HG03159 (cell line): ENCODE measurements around the gene VSTM4.

Experiments used
- ATAC-seq: cut with Tn5 transposase; IDR thresholded peaks from one replicate; pipeline ENCODE4 v1.9.1; 2021; ENCODE audit warnings: mild to moderate bottlenecking, moderate library complexity; ENCODE audit not compliant: unreplicated experiment

VSTM4 gene

DNA sequence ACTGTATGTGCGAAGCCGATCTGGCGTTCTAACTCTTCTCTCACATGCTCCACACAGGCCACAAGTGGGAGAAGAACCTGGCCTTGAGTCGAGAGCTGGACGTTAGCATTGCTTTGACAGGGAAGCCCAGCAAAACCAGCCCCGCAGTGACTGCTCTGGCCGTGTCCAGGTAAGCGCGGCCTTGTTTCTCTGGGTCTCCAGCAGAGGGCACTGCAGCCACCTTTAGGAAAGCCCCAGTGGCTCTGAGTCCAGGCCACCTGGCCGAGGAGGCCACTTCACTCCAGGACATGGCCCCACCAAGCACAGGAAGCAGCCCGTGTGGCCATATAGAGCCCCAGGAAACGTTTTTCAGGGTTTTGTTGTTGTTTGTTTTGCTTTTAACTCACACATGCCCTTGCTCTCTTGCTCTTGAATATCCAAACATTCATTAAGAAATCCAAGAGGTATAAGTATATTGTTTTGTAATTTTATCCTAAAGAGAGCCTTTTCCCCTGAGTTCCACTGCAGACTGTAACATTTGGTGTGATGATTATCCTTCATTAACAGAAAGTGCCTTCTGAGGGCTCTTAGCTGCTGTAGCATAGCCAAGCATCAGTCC lies 133.9 kb downstream of the VSTM4 start:
- no peak for ATAC-seq

DNA sequence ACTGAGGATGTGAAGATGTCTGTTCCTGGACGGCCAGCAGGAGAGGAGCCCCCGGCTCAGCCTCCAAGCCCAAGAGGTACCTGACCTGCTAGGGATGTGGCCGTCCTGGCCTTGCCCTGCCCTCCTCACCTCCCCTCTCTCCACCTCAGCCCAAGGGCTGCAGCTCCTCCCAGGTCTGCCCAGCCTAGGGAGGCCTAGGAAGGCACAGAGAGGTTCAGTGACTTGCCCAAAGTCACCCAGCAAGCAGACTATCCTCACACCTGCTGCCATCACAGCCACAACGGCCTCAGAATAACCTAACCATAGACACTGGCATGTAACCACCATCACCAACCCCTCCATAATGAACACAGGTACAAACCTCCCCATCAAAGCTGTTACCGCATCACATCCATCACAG lies 137.0 kb downstream of the VSTM4 start:
- ATAC-seq: no peak

DNA sequence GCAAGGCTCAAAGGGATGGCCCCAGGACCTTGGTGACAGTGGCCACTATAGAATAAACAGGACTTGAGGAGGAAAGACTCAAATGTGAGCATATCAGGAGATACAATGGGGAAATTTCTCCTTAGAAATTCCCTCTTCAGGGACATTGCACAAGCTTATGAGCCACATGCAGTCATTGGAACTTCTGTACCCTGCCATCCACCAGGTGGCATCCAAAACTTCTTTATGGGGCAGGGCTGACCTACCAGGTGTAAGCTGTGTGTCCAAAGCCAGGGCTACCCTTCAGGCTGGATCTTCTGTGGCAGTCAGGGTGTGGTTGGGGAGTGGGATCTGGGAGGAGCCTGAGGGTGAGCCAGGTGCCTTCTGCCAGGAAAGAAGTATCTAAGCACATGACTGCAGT lies 139.1 kb downstream of the VSTM4 start:
- no peak for ATAC-seq

DNA sequence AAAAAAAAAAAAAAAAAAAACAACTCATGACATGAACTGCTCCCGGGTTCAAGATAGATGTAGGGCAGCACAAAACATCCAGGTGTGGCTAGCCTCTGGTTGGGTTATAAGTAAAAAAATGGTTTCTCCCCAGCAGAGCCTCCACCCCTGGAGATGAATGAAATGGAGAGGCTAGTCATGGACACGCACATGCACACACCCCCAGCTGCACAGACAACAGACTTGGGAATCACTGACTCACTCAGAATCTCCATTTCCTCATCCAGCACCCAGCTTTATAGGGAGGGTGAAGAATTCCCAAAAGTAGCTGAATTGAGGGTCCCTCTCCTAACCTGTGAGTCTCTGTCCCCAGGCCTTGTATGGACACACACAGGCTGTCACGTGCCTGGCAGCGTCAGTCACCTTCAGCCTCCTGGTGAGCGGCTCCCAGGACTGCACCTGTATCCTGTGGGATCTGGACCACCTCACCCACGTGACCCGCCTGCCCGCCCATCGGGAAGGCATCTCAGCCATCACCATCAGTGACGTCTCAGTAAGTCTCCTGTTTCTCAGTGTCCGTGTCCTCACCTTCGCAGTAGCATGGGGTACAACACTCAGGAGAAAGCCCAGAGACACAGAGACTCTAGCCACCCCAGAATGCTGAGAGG lies 140.7 kb downstream of the VSTM4 start:
- no peak for ATAC-seq

- no peak for ATAC-seq
These were observed 142.3 kb downstream of the VSTM4 start for GRCh38 chr10:48973065-48973464.

GRCh38 chr10:48970654-48971053 lies 144.7 kb downstream of the VSTM4 start:
- no peak for ATAC-seq

DNA sequence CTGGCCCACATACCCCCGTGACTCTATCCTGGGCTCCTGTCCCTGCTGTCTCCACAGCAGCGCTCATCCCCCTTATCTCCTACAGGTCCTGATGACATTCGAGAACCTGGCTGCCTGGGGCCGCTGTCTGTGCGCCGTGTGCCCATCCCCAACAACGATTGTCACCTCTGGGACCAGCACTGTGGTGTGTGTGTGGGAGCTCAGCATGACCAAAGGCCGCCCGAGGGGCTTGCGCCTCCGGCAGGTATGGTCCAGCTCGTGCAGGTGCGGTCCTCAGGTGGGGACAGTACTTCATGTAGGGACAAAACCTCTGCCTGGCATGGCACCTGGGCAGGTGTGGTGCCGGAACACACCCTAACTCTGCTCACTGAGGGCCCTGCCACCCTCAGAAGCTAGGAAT lies 145.3 kb downstream of the VSTM4 start:
- no peak for ATAC-seq

DNA sequence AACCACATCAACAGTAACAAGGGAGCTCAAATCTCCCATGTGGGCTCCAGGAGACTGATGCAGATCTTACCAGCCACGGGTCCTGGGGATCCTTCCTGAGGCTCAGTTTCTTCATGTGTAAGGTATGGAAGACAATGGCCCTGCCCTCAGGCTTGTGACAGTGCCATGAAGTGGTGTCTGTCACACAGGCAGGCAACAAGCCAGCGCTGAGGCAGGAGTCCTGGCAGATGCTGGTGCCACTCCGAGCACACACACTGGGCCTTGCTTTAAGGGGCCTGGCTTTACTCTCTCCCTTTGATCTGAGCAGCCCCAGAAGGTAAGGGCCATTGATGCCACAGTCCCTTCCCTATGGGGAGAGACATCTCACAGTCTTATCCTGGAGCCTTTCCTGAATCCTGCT lies 147.3 kb downstream of the VSTM4 start:
- ATAC-seq: no peak

DNA sequence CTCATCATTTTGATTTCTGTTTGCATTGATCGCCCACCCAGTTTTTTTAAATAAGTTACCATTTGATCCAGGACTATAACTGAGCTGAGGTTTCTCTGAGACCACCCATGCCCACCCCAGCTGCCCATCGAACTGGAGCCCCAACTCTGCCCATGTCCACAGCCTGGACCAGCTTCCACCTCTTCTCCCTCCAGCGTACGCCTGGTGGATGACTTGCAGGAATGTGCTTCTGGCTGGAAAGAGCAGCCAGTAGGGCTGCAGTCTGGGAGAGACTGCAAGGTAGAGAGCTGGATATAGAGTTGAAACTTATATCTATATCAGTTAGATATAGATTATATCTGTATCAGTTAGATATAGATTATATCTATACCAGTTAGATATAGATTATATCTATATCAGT lies 149.9 kb downstream of the VSTM4 start:
- no peak for ATAC-seq
